Measurements from ENCODE around the gene MYO5C. TPM values are rescaled to one million over a fixed set of nuclear protein-coding genes. Genes with fewer than 3 reads are reported as not detected.

Gene MYO5C
- total RNA-seq, 1 experiment from 2014 or later: 0.43 TPM

DNA sequence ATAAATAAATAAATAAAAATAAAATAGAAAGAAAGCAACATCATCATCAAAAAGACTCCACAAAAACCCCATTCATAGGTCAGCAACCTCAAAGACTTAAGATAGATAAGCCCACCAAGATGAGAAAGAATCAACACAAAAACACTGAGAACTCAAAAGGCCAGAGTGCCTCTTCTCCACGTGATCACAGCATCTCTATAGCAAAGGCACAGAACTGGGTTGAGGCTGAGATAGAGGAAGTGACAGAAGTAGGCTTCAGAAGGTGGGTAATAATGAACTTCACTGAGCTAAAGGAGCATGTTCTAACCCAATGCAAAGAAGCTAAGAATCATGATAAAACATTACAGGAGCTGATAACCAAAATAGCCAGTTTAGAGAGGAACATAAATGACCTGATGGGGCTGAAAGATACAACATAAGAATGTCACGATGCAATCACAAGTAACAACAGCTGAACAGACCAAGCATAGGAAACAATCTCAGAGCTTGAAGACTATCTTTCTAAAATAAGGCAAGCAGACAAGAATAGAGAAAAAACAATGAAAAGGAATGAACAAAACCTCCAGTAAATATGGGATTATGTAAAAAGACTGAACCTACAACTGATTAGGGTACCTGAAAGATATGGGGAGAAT, 130.9 kb downstream of the MYO5C start:
- TF ChIP-seq, protein P1, sequence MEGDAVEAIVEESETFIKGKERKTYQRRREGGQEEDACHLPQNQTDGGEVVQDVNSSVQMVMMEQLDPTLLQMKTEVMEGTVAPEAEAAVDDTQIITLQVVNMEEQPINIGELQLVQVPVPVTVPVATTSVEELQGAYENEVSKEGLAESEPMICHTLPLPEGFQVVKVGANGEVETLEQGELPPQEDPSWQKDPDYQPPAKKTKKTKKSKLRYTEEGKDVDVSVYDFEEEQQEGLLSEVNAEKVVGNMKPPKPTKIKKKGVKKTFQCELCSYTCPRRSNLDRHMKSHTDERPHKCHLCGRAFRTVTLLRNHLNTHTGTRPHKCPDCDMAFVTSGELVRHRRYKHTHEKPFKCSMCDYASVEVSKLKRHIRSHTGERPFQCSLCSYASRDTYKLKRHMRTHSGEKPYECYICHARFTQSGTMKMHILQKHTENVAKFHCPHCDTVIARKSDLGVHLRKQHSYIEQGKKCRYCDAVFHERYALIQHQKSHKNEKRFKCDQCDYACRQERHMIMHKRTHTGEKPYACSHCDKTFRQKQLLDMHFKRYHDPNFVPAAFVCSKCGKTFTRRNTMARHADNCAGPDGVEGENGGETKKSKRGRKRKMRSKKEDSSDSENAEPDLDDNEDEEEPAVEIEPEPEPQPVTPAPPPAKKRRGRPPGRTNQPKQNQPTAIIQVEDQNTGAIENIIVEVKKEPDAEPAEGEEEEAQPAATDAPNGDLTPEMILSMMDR (conservative IDR thresholded peaks at IDR 0.05; ENCODE audit: low read depth, low read length): no peak
- no peak for TF ChIP-seq EZH2 (IDR thresholded peaks at IDR 0.05; ENCODE audit: borderline replicate concordance, low read depth, low read length, poor library complexity, severe bottlenecking)
- Histone ChIP-seq H3K9me3 (ENCODE audit: low read depth, low read length, poor library complexity, severe bottlenecking) (no peaks in the 10 kb centered on the region), H3K4me3 (ENCODE audit: low read depth, low read length, poor library complexity, severe bottlenecking) (no peak overlapping the region), H3K27ac (ENCODE audit: low read depth, low read length, poor library complexity, severe bottlenecking) (no peak overlapping the region), H3K4me1 (ENCODE audit: insufficient read depth, low read length, poor library complexity, severe bottlenecking) (peaks cover 10% of the 10 kb centered on the region), H3K36me3 (ENCODE audit: insufficient read depth, low read length, poor library complexity, severe bottlenecking) (no peaks in the 10 kb centered on the region), H3K27me3 (replicated peaks; ENCODE audit: insufficient read depth, low read depth, low read length, poor library complexity) (no peaks in the 10 kb centered on the region)
- no TSS peak for BruUV-seq (replicated peaks)
- ChIA-PET CTCF (interaction anchor here (0.6 kb wide), 1 partner anchor 12 kb away, joined by 9 read pairs; no protein-coding TSS in a partner anchor), POLR2A (ENCODE audit: low non-redundant PET) (no interaction called here)
- DNase-seq (ENCODE audit: low spot score): no peak
- intact Hi-C loops (cut with micrococcal nuclease; ENCODE audit: unreplicated experiment): no loop called here

GRCh38 chr15:52163321-52164190, 132.0 kb downstream of the MYO5C start:
- no peak for DNase-seq (ENCODE audit: low spot score)

DNA sequence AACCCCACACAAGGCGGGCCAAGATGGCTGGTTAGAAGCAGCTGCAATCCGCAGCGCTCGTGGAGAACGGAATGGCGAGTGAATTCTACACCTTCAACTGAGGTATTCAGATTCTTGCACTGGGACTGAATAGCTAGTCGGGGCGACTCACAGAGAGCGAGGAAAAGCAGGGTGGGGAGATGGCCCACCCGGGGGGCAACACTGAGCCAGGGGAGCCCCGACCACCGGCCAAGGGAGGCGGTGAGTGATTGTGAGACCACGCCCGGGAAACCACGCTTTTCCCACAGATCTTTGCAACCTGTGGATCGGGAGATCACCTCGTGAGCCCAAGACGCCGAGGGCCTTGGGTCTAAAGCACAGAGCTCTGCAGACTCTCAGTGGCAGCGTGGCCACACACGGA, 132.7 kb downstream of the MYO5C start:
- no peak overlapping the region for H3K27ac ChIP-seq (ENCODE audit: low read depth, low read length, poor library complexity, severe bottlenecking)
- POLR2A ChIA-PET (ENCODE audit: low non-redundant PET): no interaction called here
- CTCF ChIA-PET: interaction anchor here (0.6 kb wide), 1 partner anchor 45 kb away, joined by 4 read pairs; no protein-coding TSS in a partner anchor
- peaks cover 10% of the 10 kb centered on the region for H3K4me1 ChIP-seq (ENCODE audit: insufficient read depth, low read length, poor library complexity, severe bottlenecking)
- DNase-seq (ENCODE audit: low spot score): no peak
- TF ChIP-seq EZH2 (IDR thresholded peaks at IDR 0.05; ENCODE audit: borderline replicate concordance, low read depth, low read length, poor library complexity, severe bottlenecking): no peak
- TF ChIP-seq, protein P1 (conservative IDR thresholded peaks at IDR 0.05; ENCODE audit: low read depth, low read length): no peak
- H3K4me3 ChIP-seq (ENCODE audit: low read depth, low read length, poor library complexity, severe bottlenecking): no peak overlapping the region
- intact Hi-C loops (cut with micrococcal nuclease; ENCODE audit: unreplicated experiment): no loop called here
- H3K9me3 ChIP-seq (ENCODE audit: low read depth, low read length, poor library complexity, severe bottlenecking): no peaks in the 10 kb centered on the region
- H3K27me3 ChIP-seq (replicated peaks; ENCODE audit: insufficient read depth, low read depth, low read length, poor library complexity): no peaks in the 10 kb centered on the region
- no TSS peak for BruUV-seq (replicated peaks)
- no peaks in the 10 kb centered on the region for H3K36me3 ChIP-seq (ENCODE audit: insufficient read depth, low read length, poor library complexity, severe bottlenecking)

More at GRCh38 chr15:52163321-52164190, 132.0 kb downstream of the MYO5C start:
- no TSS peak for BruUV-seq (replicated peaks)
- H3K27ac ChIP-seq (ENCODE audit: low read depth, low read length, poor library complexity, severe bottlenecking): no peak overlapping the region
- H3K4me3 ChIP-seq (ENCODE audit: low read depth, low read length, poor library complexity, severe bottlenecking): no peak overlapping the region
- H3K4me1 ChIP-seq (ENCODE audit: insufficient read depth, low read length, poor library complexity, severe bottlenecking): peaks cover 10% of the 10 kb centered on the region
- no peak for TF ChIP-seq EZH2 (IDR thresholded peaks at IDR 0.05; ENCODE audit: borderline replicate concordance, low read depth, low read length, poor library complexity, severe bottlenecking)
- TF ChIP-seq, protein P1 (conservative IDR thresholded peaks at IDR 0.05; ENCODE audit: low read depth, low read length): peak; percentile 57
- ChIA-PET POLR2A (ENCODE audit: low non-redundant PET) (no interaction called here), CTCF (interaction anchor here (0.6 kb wide), 1 partner anchor 45 kb away, joined by 4 read pairs; no protein-coding TSS in a partner anchor)
- H3K27me3 ChIP-seq (replicated peaks; ENCODE audit: insufficient read depth, low read depth, low read length, poor library complexity): no peaks in the 10 kb centered on the region
- intact Hi-C loops (cut with micrococcal nuclease; ENCODE audit: unreplicated experiment): no loop called here
- H3K9me3 ChIP-seq (ENCODE audit: low read depth, low read length, poor library complexity, severe bottlenecking): no peaks in the 10 kb centered on the region
- no peaks in the 10 kb centered on the region for H3K36me3 ChIP-seq (ENCODE audit: insufficient read depth, low read length, poor library complexity, severe bottlenecking)

Data from A673 (cell line).